HG03354 (cell line): Measurements from ENCODE around the gene CDK15.
"Not testable (repeated sequence)": the region's sequence is repeated elsewhere in the genome, so short reads cannot be mapped to it uniquely, and the experiment has no call there.

Experiments used
- ATAC-seq: cut with Tn5 transposase; IDR thresholded peaks from one replicate; pipeline ENCODE4 v1.9.1; 2021; ENCODE audit warnings: mild to moderate bottlenecking; ENCODE audit not compliant: unreplicated experiment, poor library complexity, severe bottlenecking

The CDK15 gene

DNA sequence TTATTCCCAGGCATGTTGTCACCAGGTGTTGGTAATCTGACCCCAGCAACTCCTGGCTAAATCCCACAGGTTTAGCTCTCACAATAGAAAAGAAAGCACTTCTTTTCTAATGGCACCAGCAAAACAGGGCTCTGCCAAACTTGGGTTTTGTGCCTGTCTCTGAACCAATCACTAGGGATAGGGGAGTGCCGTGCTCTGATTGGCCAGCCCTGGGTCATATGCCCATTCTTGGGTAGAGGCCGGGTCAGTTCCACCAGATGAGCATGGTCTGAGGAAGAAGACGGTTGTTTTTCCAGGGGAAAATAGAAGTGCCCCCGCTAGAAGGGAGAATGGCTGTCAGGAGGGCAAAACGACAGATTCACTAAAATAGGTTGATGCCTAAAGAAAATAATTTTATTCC, 14.7 kb downstream of the CDK15 start:
- no peak for ATAC-seq

DNA sequence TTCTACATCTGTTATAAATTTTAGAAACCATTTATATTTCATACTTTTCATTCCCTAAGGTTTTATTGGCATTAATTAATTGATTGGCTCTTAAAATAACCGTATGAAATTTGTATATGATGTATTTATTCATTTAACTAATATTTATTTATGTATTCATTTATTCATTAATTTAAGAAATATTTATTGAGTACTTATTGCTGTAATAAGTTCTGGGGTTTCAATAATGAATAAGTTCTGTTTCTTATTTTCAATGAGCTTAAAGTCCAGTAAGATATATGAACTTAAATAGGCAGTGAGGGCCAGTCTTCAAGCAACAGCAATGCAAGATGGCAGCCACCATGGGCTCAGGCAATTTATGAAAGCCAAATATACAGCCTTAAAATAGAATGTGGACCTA, 17.9 kb downstream of the CDK15 start:
- ATAC-seq: no peak

DNA sequence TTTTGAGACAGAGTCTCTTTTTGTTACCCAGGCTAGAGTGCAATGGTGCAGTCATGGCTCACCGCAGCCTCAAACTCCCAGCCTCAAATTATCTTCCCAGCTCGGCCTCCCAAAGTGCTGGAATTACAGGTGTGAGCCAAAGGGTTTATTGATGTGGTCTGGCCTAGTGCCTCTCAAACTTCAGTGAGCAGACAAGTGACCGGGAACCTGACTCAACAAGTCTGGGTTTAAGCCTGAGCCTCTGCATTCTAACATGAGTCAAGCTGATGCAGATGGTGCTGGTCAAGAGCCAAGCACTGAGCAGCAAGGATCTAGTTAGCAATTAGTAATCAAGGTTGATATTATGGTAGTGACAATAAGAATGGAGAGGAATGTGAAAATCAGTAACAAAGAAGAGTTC, 21.3 kb downstream of the CDK15 start:
- ATAC-seq: no peak

DNA sequence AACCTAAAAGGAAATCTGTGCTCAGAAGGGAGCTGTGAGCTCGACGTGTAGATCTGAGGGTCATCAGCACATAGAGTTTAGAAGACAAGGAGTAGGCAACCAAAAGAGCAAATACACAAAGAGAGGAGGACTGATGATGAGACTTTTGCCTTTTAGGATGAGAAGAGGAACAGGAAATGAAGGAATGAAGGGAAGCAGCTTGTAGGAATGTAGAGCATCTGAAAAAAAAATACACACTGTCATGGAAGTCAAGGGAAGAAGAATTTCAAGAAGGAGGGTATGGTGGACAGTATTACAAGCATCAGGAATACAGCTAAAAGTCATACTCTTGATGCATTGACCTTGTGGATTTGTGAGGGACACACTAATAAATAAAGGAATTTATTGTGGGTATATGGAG, 21.9 kb downstream of the CDK15 start:
- no peak for ATAC-seq

DNA sequence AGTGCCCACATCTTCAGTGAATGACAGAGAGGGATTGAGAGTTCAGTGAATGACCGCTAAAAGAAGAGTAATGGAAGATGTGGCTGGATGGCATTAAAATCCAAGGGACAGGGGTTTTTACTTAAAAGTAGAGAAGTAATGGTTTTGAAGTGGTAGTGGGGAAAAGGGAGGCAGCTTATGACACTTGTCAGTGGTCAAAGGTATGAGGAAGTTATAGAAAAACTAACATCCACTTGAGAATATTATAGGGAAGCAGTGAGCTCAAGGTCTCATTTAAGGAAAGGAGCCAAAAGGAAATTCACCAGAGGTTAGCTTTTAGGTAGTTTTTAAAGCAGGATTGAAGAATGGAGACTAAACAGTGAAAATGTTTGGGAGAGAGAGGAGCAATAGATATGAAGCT, 24.3 kb downstream of the CDK15 start:
- ATAC-seq: no peak

DNA sequence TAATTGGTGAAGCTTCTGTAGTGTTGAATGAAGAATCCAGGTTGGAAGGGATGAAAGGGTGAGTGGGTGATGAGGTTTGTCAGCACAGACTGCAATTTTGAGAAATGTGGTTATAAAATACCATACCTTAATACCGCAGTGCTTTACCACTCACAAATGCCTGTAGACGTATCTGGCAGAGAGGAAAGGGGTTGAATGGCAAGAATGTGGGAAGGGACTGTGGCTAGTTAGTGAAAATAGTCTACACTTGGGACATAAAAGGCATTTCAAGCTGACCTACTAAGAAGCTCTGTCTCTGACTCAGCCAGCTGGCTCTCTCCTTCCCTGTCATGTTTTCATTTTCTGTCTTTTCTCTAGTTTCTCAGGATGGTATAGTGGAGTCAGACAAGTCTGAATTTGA, 25.1 kb downstream of the CDK15 start:
- ATAC-seq: no peak

DNA sequence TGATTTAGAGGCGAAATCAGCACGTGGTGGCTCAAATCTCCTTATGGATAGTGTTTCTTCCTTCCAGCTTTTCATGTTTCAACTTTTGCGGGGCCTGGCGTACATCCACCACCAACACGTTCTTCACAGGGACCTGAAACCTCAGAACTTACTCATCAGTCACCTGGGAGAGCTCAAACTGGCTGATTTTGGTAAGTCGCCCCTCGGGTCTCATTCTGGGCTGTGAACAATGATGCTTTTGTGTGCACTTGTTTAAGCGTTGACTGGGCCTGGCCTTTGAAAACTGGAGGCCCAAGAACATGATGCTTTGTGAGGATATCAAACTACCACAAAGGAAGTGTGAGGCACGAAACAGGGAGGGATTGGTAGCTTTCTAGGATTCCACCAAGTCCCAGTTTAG, 27.4 kb downstream of the CDK15 start:
- ATAC-seq: no peak

DNA sequence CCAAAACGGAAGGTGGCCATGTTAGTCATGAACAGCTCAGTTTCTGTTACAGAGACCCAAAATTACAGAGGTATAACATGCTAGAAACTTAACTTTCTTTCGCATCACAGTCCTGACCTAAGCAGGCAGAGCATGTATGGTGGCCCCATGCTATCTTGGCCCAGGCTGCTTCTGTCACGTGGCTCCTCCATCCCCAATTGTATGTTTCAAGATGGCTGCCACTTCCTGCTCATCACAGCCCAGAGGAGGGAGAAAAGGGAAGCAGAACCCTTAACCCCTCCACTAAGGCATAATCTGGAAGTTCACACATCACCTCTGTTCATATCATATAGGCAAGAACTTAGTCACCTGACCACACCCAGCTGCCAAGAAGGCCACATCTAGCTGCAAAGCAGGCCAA, 28.7 kb downstream of the CDK15 start:
- ATAC-seq: no peak

DNA sequence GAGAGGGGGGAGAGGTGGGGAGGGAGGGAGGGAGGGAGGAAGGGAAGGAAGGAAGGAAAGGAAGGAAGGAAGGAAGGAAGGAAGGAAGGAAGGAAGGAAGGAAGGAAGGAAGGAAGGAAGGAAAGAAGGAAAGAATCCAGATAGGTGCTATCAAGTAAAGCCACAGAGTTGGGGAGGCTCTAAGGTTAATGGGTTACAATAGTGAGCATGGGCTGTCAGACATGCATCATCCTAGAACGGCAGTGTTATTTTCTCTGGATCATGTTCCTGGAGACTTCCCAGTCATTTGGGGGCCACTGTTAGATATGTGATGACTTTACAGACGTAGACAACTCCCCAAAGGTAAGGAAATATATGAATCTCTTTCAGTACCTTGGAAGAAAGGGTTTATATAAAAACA, 31.1 kb downstream of the CDK15 start:
- no peak for ATAC-seq

DNA sequence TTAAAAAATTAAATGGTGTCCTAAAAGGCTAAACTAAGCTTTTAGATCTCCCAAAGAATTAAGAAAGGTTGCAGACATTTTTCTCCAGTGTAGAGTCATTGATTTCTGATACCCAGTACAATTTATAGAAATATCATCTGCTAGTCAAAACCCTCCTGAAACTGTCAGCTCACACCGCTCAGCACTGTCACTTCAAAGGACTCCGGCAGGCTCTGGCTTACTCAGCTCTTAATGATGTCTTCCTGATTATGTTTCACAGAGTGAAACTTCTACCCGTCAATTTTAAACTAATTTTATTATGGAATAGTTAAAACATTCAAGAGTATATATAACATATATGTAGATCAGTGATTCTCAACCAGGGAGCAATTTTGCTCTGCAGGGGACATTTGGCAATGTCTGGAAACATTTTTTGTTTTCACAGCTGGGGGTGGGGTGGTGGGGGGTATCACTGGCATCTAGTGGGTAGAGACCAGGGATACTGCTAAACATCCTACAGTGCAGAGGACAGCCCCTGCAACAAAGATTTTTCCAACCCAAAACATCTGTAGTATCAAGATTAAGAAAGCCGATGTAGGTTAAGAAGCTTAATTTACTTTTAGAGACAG, 31.6 kb downstream of the CDK15 start:
- ATAC-seq: no peak

DNA sequence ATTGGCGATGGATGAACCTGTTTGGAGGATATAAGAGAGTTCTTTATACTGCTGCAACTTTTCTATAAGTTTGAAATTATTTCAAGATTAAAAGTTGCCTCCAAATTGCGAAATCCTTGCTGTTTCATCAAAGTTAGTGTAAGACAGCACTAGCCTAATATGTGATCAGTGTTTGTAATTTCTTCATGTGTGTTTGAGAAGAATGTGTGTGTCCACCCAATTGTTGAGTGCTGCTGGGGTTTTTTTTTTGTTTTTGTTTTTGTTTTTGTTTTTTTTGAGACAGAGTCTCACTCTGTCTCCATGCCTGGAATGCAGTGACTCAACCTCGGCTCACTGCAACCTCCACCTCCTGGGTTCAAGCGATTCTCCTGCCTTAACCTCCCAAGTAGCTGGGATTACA, 33.4 kb downstream of the CDK15 start:
- no peak for ATAC-seq

DNA sequence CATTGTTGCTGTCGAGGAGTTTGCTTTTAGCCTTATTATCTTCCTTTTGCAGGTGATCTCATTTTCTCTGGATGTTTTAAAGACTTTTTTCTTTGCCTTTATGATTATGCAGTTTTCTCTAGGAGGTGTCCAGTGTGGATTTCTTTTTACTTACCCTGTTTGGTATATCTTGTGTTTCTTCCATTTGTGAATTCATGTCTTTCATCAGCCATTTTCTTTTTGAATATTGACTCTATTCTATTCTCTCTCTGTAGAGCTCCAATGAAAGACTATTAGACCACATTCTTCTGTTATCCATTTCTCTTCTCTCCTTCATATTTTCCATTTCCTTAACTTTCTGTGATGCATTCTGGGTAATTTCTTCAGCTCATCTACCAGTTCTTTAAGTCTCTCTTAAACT, 34.4 kb downstream of the CDK15 start:
- ATAC-seq: no peak

DNA sequence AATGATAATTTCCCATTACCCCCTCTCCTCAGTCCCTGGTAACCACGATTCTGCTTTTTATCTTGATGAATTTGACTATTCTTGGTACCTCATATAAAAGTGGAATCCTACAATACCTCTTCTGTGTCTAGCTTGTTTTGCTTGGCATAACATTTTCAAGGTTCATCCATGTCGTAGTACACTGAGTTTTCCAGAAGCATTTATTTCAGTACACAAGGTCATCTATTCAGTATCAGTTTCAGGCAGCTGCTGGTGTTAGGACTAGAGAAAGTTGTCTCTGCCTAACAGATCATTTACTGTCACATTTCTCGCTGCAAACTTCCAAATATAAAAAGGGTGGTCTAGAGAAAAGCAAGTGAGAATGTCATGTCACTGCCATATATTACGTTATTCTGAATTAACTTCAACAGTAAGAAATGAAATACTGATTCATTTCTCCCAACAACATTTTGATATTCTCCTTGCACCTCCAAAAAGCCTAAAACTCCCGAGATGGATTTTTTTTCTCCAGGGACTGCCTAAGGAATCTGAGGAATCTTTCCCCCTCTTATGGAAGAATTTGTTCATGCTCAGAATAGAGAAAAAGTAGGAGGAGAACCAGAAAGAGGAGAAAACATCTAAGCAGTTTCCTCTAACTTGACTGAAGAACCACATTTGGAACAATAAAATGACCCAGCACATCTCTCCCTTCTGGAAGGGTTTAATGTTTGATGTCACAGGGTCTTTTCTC, 36.0 kb downstream of the CDK15 start:
- no peak for ATAC-seq

DNA sequence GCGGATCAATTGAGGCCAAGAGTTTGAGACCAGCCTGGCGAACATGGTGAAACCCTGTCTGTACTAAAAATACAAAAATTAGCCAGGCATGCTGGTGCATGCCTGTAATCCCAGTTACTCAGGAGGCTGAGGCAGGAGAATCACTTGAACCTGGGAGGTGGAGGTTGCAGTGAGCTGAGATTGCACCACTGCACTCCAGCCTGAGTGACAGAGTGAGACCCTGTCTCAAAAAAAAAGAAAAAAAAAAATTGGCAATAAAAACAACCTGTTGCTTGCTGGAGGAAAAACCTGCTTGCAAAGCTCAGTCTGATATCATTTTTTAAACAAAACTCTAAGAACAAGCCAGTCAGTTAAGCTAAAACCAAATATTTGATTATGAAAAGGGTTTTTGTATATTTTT, 38.6 kb downstream of the CDK15 start:
- not testable (repeated sequence) for ATAC-seq

DNA sequence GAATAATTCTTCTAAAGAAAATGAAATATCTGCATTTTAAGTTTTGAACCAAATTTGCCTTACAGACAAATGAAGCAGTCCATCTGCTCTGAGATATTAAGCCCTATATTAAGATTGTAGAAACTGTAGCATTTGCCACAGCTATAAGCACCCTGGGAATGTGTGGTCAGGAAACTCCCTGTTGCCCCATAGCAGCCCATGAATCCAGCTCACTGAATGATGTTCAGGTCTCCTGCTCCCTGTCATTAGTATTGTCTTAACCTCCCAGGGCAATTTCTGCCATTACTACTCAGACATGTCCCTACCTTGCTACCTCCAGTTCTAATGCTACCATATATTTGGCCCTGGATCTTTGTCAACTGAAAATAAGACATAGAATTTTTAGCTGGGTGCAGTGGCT, 41.1 kb downstream of the CDK15 start:
- no peak for ATAC-seq

DNA sequence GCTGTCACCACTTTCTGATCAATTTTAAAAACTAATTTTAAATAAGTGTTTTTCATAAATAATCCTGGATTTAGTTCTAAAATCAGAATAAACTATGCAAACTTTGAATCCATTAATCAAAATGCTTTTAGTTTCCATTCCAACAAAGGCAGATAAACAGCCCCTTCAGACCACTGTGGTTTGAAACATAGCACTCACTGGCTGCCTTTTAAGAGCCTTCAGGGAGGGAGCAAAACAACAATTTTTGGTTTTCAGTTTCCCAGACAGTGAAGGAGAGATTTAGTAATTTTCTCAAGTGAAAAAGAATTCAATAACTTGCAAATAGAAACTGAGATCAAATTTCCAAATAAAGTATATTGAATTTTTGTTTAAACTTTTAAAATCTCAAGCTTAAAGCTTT, 46.1 kb downstream of the CDK15 start:
- ATAC-seq: no peak

DNA sequence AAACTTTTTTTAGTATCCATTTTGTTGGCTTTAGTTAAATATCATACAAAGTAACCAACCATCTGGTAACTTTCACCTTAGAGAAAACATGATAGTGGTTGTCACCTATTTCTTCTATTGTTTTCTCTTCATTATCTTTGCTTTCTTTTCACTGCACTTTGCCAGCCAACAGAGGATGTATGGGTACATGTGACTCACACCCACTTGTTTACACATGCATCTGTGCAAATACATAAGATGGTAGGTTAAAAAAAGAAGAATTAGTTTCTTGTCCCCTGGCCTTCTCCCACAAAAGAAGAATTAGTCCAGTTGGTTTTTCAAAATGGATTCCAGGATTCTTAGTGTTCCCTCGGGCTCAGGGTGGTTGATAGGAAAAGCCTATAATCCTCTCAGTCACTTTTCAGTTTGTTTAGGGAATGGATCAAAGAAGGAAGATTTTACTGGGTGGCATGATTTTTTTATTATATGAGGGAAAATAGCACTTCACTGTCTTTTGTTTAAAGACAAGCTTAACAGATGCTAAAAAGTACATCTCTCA, 46.6 kb downstream of the CDK15 start:
- ATAC-seq: no peak

DNA sequence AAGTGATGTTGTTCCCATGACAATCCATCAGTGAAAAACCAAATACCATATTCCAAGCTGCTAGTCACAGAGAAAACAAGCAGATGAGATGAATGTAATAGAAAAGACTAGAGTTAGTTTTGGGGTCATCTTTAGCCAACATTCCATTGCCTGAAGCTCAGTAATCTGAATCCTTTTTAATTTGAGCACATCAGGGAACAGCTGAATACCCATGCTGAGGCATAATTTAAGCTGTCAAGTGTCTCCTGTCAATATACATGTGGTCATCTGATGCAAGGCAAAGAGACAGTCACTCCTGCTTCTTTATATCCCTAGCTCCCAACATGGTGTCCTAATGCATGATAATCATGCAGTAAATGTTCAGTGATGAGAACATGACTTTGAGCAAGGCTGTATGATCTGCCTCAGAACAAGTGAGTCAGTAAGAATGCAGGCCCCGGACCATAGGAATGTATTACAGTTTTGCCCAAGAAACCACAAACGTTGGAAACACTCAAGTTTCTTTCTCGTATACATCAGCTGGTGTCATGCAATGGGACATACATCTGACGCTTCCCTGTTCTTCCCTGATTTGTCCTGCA, 48.0 kb downstream of the CDK15 start:
- ATAC-seq: no peak

DNA sequence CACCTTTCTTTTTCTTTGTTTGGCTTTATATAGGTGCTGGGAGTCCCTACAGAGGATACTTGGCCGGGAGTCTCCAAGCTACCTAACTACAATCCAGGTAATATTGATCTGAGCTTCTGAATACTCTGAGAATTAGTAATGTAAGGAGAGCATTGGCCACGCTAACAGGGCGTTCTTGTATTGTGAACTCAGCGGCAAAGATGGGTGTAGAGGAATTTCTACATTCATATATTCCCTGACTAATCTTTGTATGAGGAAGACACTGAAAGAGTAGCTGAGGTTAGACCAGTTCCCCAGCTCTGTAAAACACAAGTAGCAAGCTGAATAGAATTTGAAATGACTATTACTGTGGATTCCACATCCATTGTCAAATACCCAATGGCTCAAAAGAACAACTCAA, 48.5 kb downstream of the CDK15 start:
- no peak for ATAC-seq

DNA sequence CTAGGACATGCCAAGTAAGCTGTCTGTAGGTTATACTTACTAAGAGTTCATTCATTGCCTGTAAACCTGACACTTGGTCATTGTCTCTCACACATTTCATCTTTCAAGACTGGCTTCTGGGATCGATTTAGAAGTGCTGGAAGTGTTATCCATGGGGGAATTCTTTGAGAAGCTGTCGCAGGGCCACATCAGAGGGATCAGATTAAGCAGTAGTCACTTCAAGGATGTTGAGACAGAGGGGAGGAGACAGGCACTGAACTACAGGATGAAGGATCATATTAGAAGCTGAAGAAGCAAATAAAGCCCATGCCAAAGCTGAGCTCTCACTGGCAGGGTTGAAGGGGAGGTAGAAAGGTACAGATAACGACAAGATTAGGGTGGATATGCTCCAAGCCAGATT, 49.0 kb downstream of the CDK15 start:
- ATAC-seq: no peak

DNA sequence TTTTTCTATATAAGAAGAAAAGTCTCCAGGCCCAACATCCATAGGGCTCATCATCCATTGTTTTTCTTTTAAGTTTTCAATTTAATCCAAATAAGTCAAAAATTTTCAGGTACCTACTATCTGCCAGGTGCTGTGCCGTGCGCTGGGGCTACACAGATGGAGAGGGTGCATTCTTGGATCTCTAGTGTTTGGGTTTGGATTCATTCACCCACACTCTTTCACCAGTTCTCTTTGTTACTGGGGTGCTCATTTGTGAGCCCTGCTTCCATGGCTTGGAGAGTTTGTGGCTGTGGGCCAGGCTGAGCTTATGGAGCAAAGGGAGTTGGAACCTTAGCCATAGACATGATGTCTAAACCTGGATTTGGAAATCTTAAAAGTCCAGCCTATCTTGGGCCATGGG, 51.0 kb downstream of the CDK15 start:
- no peak for ATAC-seq
